ENCODE measurements around the gene PLEKHG1.

PLEKHG1 gene

DNA sequence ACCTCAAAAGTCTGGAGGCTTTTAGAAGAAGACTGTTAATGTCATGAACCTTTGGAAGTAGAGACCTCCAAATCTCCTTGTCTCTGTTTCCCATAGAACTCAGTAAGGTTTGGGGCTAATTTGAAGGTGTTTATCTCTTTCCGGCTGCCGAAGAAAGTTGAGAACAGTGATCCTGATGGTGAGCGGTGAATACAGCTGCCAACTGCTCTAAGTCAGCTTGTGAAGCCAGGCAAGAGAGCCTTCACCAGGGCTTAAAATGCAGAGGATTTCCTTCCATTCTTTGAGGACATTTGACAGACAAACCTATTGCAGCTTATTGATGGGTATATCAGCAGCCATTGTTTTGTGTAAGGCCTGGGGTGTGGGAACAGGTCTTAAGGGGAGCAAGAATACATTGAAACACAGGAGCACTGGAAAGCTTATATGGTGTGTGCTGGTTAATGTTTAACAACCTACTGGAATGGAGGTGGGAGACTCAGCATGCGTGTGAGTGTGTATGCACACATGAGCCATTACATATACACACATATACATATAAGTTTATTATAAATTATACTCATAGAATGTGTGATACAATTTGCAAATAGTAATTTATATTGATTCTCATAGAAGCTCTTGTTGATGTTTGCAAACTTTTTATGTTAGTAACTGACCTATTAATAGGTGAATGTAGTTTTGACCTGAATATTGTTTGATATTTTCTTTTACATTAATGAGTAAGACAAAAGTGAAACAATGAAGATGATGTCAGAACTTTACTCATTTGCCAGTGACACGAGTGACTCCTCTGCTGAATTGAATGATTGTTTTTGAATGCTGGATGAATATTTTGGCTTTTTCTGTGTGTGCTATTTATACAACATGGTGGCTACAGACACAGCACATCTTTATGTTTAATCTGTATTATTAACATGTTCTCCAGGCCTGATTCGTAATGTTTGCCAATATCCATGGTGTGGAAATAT lies 18.1 kb downstream of the PLEKHG1 start:
- DNase-seq (ENCODE audit: low read depth in 1 of 2, low spot score in 1 of 2) = no peak

DNA sequence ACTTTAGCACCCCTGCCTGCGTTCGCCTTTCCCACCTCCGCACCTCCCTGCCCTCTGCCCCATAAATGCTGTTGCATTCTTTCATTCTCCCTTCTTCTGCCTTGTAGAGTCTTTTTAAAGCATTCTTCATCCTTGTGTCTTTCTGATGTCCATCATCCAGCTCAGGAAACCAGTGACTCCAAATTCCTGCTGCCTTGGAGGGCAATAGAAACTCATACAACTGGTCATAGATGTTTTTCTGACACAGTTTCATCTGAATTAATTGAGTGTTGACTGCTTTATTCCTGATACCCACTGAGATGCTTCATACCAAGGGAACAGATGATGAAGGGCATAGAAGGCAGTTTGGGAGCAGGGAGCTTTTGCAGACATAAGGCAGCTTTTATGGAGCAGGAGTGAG lies 19.6 kb downstream of the PLEKHG1 start:
- DNase-seq (ENCODE audit: low read depth in 1 of 2, low spot score in 1 of 2) = no peak

DNA sequence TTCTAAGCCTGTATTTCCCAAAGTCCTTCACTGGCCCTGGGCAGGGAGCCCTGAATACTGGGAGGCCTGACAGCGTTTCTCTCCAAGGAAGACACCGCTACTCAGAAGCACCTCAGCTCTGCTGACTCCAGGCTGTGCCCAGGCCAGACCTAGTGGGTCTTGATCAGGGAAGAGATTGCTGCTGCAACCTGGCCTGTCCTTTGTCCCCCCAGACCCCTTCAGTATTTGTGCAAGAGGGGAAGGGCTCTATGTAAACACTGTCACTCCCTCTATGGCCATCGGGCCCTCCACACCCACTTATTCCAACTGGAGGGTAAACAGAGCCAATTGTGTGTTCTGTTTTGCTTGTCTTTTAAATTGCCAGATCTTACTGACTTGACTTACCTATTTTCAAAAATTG lies 20.6 kb downstream of the PLEKHG1 start:
- DNase-seq (ENCODE audit: low read depth in 1 of 2, low spot score in 1 of 2) = no peak

DNA sequence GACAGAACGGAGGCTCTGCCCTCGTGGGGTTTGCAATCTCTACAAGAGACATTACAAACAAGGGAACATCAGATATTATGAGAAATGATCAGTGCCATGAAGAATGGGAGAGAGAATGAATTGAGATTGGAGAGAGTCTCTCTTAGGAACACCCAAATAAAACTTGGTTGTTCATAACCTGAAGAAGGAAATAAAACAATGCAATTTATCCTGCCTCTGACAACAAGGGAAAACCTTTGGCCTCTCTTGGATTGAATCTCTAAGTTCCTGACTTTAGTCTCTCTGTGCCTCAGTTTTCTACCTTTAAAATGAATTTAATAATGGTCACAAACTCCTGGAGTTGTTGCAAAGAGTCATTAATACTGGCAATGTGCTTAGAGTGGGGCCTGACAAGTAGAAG lies 21.1 kb downstream of the PLEKHG1 start:
- DNase-seq (ENCODE audit: low read depth in 1 of 2, low spot score in 1 of 2) = no peak

DNA sequence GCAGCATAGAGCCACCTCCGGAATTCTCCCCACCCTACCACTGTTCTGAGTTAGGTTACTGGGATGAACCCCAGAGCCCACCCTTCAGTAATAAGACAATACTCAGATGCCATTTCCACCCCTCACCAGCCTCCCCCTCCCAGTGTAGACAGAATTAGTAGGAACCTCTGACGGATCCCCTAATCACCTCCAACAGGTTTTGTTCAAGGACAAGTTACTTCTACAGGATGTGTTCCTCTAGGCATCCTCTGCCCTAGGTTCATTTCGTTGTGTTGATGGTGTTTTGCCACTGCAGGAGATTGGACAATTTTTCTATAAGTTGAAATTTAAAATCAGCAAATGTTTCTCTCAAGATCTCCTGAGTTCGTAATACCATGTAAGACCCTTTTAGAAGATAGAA lies 22.8 kb downstream of the PLEKHG1 start:
- no peak for DNase-seq (ENCODE audit: low read depth in 1 of 2, low spot score in 1 of 2)

DNA sequence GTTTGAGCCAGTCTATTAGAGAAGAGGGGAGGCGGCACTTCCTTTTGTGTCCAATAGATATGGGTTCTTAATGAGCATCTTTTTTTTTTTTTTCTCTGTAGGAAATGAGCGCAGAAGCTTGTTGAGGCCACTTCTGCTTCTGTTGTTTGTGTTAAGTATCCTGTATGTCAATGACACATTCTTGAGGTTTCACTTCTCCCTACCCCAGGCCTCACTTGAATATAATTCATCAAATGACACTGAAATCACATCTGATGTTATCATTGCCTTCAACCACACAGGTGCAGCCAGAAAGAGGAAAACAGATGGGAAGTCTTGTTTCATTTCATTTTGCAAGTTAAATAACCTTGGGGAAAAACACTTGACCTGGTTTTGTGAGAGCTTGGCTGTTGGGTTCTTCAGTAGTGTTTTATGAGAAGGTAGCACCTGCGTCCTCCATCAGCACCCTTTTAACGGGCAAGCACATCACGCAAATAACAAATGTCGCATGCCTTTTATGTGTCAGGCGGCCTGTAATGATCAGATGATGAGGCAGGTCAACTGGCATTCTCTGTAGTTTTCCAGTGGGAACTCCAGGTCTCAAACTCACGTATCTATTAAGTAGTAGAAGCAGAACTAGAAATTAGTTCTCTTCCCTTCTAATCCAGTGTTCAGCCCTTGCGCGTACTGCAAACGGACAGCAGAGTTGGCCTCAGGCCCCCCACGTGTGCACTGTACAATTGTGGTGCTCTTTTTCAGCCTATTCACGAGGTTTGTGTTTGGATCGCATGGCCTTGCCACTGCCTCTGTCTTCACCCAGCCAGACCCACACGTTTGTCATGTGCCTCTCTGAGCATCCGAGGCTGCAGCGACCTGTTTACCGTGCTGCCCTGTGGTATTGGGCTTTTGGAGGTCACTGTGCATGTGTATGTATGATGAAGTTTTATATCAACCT lies 23.5 kb downstream of the PLEKHG1 start:
- no peak for DNase-seq (ENCODE audit: low read depth in 1 of 2, low spot score in 1 of 2)

DNA sequence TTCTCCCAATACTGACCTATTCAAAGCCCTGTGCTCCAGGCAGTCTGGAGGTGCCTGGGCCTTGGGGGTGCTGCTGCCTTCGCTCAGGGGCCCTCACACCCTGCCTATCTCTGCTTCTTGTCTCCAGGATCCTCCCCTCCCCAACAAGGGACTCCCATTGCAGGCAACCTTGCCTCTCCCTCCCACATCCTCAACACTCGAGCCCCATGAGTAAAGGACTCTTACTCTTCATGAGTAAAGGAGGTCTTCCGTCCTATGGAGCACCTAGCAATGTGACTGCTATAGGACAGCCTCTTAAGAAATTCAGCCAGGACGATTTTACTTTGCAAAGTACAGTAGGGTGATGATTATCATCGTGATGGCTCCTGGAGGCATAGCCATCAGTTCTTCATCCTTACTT lies 24.5 kb downstream of the PLEKHG1 start:
- no peak for DNase-seq (ENCODE audit: low read depth in 1 of 2, low spot score in 1 of 2)

DNA sequence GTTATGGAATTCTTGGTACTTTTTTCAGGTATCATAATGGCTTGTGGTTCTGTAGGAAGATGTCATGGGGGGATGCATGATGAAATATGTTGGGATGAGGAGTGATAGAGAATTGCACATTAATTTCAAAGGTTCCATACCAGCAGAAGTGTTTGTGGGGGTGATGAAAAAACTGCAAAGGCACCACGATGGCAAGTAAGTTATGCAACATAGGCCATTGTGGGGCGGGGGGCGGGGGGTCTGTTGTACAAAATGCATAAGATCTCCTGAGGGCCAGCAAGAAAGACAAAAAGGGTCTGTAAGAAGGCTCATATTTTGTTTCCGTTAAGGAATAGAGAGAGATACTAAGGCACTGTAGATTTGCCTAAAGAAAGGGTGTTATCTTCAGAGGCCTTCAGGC lies 26.2 kb downstream of the PLEKHG1 start:
- no peak for DNase-seq (ENCODE audit: low read depth in 1 of 2, low spot score in 1 of 2)

DNA sequence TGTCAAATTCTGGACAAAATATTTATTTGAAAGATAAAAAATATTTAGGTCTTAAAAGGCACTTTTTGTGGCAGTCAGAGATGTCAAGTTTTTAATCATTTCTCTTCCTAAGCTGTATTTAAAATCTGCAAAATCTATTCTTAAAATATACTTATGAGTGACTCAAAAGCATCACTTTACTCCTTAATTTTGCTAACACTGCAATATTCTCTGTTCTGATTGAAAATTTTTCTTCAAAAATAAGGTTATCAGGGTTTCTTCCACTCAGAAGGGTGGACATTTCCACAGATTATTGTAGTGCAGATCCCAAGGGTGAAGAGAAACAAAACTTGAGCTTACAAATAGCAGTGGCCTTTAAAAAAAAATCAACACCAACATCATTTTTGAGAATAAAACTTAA lies 27.5 kb downstream of the PLEKHG1 start:
- no peak for DNase-seq (ENCODE audit: low read depth in 1 of 2, low spot score in 1 of 2)

DNA sequence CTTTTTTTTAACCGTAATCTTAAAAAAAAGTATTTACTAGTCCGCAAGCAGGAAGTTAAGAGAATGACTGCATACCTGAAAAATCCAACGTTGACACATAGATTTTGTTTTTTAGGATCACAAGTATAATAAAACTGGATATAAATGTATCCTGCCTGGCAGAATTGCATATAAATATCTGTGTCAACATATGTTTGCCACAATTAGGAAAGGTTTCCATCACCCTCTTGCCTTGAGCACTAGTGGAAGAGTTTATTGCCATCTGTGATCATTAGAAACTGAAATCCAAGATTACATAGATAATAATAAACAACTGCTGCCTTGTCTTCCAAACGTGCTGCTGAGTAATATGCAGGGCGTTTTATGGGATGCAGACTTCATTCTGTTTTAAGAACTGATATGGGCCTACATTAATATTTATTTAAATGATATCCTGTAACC lies 27.9 kb downstream of the PLEKHG1 start:
- DNase-seq (ENCODE audit: low read depth in 1 of 2, low spot score in 1 of 2) = no peak

DNA sequence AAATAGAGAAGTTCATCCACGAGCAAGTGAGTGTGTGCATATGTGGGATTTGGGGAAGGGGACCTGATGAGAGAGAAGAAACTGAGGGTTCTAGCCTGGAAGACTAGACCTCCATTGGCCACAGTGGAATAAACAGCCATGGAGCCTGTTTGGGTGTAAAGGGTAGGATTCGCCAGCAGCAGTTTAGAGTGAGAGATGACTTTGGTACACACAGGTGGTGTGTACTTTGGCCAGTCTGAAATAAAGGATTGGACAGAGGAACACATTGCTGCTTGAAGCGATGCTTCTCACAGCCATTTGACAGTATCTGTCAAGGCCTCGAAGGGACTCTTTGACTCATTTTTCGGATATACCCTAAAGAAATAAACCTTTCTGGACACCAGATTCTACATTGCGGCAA lies 29.2 kb downstream of the PLEKHG1 start:
- DNase-seq (ENCODE audit: low read depth in 1 of 2, low spot score in 1 of 2) = no peak

DNA sequence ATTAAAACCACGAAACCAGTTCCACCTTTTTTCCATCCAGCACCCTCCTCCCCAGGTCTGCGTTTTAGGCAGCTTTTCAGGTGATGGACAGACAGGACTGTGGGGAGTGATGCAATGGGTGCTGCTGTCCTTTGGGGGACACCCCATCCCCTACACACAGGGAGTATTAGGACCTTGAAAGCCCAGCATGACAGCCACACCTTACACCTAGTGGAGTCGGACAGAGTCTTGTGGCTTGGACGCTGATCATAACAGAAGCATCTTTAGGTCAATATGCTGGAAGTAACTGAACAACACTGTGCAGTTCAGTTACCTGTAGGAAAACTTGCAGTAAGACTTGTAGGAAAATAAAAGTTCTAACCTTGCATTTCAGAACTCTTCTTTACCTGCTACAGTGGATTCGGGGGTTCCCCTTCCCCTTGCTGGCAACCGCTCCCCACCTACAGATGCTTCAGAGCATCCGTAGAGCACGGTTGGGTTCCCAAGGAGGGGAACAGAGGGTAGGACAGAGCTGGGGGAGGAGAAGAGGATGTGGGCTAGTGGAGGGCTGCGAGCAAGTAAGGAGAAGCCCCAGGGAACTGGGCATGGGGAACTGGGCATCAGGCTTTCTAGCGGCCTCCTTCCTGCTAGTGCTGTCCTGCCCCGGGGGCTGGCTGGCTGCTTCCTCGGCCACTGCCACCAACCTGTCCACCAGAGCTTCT lies 31.7 kb downstream of the PLEKHG1 start:
- no peak for DNase-seq (ENCODE audit: low read depth in 1 of 2, low spot score in 1 of 2)

DNA sequence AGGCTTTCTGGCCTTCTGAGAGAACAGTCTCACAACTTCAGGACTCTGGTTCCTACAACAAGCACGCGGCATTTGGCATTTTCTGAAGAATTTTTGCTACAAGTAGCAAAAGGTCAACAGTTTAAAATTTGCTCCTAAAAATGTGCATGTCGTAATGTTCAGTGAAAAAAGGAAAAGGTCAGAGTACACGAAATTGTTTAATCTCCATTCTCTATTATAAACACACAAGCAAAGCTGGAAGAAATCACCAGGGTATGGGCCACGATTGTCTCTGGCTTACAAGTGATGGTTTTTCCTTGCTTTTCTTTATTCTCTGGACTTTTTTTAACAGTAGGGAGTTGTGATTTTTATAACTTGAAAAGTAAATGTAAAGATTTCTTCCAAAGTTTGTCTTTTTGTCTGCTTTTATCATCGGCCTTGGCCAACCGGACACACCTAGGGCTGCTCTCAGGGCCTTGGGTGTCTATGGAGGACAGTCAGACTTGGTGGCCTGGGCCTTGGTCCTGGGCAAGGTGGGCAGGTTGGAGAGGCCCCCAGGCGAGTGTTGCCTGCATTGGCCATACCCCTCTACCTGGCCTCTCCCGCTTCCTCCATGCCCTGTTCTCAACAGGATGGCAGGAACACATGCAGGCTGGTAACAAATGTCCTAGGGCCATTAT lies 32.4 kb downstream of the PLEKHG1 start:
- no peak for DNase-seq (ENCODE audit: low read depth in 1 of 2, low spot score in 1 of 2)

DNA sequence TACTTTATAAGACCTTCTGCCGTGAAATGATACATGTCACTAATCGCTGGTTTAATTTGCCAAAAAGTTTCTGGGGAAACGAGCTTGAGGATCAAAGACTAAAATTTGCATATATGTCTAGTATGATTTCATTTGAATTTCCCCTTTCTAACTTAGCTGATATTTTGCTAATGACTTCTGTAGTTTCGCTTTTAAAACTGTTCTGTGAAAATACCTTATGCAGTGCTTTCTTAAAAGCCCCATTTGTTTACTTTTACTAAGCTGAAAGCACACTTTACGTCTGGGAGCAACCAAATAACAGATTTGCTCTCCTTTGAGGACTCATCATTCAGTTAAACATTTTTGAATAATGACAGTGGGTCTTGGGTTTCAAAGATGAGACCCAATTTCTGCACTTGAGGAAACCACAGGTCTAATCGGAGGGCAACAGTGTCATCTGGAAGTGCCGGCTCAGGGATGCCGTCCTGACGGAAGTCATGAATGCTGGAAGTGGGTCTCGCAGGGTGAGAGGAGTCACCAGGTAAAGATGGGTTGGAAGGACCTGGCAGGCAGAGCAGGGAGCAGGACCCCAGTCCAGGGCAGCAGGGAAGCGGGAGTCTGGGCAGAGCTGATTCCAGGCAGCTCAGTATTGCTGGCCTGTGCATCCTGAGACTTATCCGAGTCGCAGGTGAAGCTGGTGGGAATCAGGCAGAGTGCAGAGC lies 33.2 kb downstream of the PLEKHG1 start:
- DNase-seq (ENCODE audit: low read depth in 1 of 2, low spot score in 1 of 2) = no peak

DNA sequence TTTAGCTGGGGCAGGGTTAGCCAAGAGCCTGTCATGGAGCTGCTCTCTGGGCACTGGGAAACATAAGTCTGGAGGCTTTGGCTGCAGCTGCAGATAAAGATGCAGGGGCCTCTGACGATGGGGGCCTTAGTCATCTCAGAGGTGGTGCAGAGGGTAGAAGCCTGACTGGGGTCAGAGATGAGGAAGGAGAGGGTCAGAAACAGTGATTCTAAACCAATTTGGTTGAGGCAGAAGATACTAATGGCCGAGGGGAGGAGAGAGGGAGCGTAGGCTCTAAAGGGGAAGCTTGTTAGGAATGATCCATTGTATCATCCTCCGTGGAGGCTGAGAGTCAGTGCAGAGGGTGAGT lies 33.8 kb downstream of the PLEKHG1 start:
- DNase-seq (ENCODE audit: low read depth in 1 of 2, low spot score in 1 of 2) = no peak

DNA sequence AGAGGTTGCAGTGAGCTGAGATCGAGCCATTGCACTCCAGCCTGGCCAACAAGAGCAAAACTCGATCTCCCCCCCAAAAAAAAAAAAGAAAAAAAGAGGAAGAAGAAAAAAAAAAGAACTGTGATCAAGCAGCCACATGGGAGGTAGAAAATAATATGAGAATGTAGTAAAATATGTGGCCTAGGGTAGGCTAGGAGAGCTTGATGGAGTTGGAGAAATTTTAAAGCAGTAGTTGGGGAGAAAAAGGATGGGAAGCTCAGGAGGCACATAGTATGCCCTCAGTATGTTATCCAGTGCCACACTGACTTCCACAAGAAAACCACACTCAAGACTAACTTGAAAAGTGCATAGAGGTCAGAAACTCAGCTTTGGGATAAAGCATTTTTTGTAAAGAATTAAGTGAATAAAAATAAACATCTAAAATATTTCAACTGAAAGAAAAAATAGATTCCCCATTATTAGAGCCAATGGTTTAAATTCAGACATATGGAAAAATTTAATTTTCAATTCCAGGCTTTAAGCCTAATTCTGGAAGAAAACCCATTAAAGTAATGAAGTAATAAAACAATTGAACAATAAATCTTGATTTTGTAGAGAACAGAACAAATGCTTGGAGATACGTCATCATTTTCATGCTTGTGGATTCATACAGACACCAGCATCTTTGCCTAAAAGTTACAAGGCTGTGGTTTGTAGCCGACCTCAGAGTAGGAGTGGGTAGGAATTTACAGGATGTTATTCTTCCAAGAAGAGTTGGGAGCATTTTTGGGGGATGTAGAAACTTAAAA lies 34.7 kb downstream of the PLEKHG1 start:
- DNase-seq (ENCODE audit: low read depth in 1 of 2, low spot score in 1 of 2) = no peak

DNA sequence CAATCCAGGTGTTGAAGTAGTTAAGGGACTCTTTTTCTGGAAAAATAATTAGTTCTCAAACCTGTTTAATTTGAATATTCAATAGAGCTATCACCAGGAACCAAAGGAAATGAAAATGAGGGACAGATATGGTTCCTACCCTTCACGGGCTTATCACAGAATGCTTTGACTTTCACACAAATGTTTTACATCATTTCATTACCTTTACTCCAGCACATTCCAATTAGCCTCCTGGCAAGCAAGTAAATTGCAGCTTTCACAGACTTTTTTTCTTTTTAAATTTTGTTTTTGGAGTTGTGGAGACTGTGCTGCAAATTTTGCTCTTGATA lies 35.2 kb downstream of the PLEKHG1 start:
- DNase-seq (ENCODE audit: low read depth in 1 of 2, low spot score in 1 of 2) = no peak

DNA sequence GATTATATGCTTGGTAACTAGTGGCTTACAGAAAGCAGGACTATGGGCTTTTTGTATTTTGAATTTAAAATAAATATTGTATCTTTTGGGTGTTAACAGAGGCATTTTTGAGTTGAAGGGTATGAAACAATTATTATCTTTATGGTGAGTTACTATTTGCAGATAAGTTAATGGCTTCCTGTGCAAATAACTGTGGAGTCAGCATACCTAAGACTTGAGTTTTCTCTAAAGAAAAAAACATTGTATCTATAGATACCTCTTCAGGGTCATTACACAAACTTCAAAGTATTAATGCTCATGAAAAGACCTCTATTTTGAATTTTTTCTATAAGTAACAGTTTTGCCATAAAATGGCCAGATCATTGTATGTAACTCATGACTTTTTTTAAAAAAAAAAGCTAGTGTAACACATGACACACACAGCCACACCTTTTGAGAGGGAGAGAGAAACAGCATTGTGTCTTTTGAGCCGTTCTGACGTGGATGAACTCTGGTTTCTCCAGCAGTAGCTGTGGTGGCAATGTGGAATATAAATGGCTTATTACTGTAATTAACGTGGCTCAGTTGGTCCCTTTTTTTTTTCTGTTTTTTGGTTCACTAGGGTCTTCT lies 36.3 kb downstream of the PLEKHG1 start:
- DNase-seq (ENCODE audit: low read depth in 1 of 2, low spot score in 1 of 2) = no peak

DNA sequence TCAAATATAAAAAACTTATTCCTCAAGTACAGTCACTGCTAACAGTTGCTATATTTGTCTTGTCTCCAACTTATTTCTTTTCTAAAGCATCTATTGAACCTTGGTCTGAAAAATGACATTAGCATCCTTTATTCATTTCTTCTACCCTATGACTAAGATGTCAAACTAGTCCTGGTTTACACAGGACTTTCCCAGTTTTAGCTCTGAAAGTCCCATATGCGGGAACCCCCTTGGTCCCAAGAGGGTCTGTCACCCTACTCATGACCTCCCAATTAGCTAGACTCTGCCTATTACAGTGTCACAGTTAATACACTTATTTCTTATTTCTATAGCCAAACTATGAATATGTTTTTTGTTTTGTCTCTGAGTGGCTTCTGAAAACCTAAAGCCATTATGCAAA lies 37.1 kb downstream of the PLEKHG1 start:
- DNase-seq (ENCODE audit: low read depth in 1 of 2, low spot score in 1 of 2) = no peak

All from stimulated activated CD4-positive, alpha-beta T cell treated with anti-CD3 and anti-CD28 coated beads, Interleukin-15, amount 100 ng/mL, for 1 hour (primary cell).